Natural killer cell treated with Interleukin-12 subunit alpha and Interleukin-12 subunit beta and Interleukin-15 and Interleukin-18, amount 100 ng/mL, for 72 hours (primary cell): ENCODE measurements around the gene MKNK1. TPM values are rescaled to one million over a fixed set of nuclear protein-coding genes. Genes with fewer than 3 reads are reported as not detected.
A peak's percentile ranks its signal among the peaks of the same experiment; 100 is the strongest.

Experiments used
- ATAC-seq, 2 donors: fragments of 150-1000 bp; cut with Tn5 transposase in 1 of 2; sonication (Bioruptor Pico), chemical (Tn5 transposase) in 1 of 2; 2 replicates each; pipeline ENCODE4 v1.10.0; 2021
- DNase-seq: peaks from one replicate; pipeline ENCODE4 v3.0.0; 2022; ENCODE audit warnings: low spot score
- H3K27ac Mint-ChIP-seq, 2 donors: 1 replicate in 1 of 2; 2 replicates in 1 of 2; pipeline ENCODE4 v1.8.0; 2022; ENCODE audit warnings: mixed read lengths in 2 of 2, mild to moderate bottlenecking in 1 of 2, moderate library complexity in 1 of 2
- H3K27me3 Mint-ChIP-seq, 2 donors: 1 replicate in 1 of 2; 2 replicates in 1 of 2; pipeline ENCODE4 v1.8.0; 2022; ENCODE audit warnings: mixed read lengths in 2 of 2
- H3K36me3 Mint-ChIP-seq: one replicate; pipeline ENCODE4 v1.8.0; 2022; ENCODE audit warnings: mixed read lengths
- H3K4me1 Mint-ChIP-seq, 2 donors: 1 replicate in 1 of 2; 2 replicates in 1 of 2; pipeline ENCODE4 v1.8.0; 2022; ENCODE audit warnings: low read depth in 2 of 2, mixed read lengths in 2 of 2, mild to moderate bottlenecking in 1 of 2
- H3K4me3 Mint-ChIP-seq: one replicate; pipeline ENCODE4 v1.8.0; 2022; ENCODE audit warnings: mixed read lengths
- H3K9me3 Mint-ChIP-seq: 2 replicates; pipeline ENCODE4 v1.8.0; 2022; ENCODE audit warnings: mixed read lengths
- total RNA-seq, 2 donors: library from RNA; stranded (reverse); gene quantifications; one replicate each; pipeline ENCODE4 v1.2.3, GENCODE V29; 2022

Gene MKNK1
- total RNA-seq, 2 donors from 2014 or later: 63.7 to 89.9 TPM

DNA sequence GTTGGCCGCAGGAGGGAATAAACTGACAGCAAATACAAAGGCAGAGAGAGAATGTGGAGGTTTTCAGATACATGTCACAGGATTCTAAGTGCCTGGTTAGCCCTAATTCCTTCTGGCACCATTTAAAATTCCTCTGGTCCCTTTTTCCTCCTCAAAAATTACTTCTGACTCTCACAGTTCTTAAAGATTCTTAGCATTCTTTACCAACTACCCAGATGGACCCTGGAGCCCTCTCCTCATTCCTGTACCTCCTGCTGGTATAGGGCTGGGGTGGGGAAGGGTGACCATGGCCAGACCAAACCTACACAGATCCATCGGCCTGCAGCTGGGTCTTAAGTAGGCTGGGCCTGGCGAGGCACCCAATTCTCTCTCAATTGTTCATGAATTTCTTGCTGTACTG is 7.2 kb downstream of the MKNK1 start:
- peaks cover 16% of the 10 kb centered on the region for H3K36me3 Mint-ChIP-seq
- peaks cover 49 to 60% of the 10 kb centered on the region in 2 donors for H3K4me1 Mint-ChIP-seq
- no peak overlapping the region for H3K4me3 Mint-ChIP-seq

DNA sequence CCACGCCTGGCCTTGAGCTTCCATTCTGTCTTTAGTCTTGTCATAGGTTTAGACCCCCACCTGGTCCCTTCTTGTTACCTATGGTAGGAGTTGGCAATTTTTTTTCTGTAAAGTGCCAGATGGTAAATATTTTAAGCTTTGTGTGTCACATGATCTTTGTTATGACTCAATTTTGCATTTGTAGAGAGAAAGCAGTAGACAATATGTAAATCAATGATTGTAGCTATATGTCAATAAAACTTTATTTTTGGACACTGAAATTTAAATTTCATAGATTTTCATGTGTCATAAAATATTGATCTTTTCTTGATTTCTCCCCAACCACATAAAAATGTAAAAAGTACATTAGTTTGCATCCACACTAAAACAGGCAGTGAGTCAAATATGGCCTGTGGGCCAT is 8.0 kb downstream of the MKNK1 start:
- ATAC-seq (no peak), DNase-seq (no peak)
- H3K9me3 Mint-ChIP-seq: no peaks in the 10 kb centered on the region
- peak overlapping the region; percentile 67 for H3K4me3 Mint-ChIP-seq
- peak overlapping the region; percentile 40 to 56 for H3K27ac Mint-ChIP-seq
- H3K4me1 Mint-ChIP-seq: peaks cover 43 to 52% of the 10 kb centered on the region in 2 donors
- H3K36me3 Mint-ChIP-seq: peaks cover 17% of the 10 kb centered on the region
- H3K27me3 Mint-ChIP-seq: no peaks in the 10 kb centered on the region

More for the DNA sequence above, 7.2 kb downstream of the MKNK1 start:
- Mint-ChIP-seq H3K27ac (no peak overlapping the region), H3K9me3 (no peaks in the 10 kb centered on the region), H3K27me3 (no peaks in the 10 kb centered on the region)
- ATAC-seq: no peak
- DNase-seq: no peak

DNA sequence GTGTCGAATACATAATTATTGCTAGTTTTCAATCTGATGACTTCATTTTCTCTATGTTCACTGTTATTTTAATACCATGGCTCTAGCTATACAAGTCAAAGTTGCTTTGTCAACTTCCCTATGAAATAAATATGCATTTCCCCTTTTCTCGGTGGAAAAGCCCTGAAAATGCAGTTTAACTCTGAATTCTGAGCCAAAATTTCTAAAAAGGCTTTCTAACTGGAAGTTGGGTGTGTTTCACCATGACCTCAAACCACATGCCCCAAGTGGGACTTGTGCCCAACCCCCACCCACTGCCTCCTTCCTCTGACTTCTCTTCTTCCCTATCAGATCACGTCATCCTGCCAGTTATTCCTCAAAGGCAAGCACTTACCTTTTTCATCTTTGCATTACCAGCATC is 8.9 kb downstream of the MKNK1 start:
- no peak for DNase-seq
- Mint-ChIP-seq H3K9me3 (no peaks in the 10 kb centered on the region), H3K4me3 (peak overlapping the region; percentile 67), H3K27ac (peak overlapping the region; percentile 40 to 56), H3K36me3 (peaks cover 25% of the 10 kb centered on the region), H3K27me3 (no peaks in the 10 kb centered on the region), H3K4me1 (peaks cover 38 to 51% of the 10 kb centered on the region in 2 donors)
- ATAC-seq: no peak

DNA sequence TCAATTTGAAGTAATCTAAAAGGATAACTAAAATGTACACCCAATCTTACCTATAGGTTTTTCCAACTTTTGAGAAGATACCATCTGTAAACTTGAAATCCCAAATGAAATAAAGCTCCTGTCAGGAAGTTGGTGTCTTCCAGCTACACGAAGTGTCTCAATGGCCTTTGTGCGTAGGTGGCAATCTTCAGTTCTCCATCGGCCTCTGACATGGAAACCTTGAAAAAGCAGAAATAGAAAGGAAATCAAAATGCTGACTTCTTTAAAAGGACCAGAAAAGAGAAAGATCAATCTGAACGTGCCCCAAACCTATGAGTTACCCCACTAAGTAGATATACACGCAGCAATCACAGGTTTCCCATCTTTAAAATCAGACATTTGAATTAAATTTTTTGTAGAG is 10.0 kb downstream of the MKNK1 start:
- no peaks in the 10 kb centered on the region for H3K27me3 Mint-ChIP-seq
- peaks cover 27 to 45% of the 10 kb centered on the region in 2 donors for H3K4me1 Mint-ChIP-seq

DNA sequence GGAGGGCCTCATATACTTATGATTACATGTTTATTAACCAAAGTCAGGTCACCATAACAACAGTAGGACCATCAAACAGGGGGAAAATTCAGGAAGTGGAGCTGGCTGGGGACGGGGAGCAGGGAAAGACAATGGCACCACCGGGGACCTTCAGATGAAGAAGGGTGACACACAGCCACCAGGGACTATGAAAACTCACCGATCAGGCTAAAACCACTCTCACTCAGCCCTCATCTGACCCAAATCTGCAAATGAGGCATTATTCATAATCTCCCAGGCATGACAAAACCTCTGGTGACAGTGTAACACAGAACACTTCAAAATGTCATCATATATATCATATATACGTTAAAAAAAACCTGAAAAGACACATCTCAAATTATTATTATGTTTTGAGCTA is 11.2 kb downstream of the MKNK1 start:
- Mint-ChIP-seq H3K4me1 (peaks cover 25 to 43% of the 10 kb centered on the region in 2 donors), H3K36me3 (peaks cover 39% of the 10 kb centered on the region), H3K9me3 (no peaks in the 10 kb centered on the region), H3K27ac (peak overlapping the region in 1 of 2 donors; percentile 34), H3K27me3 (no peaks in the 10 kb centered on the region), H3K4me3 (no peak overlapping the region)
- ATAC-seq (no peak), DNase-seq (no peak)

More for the DNA sequence above, 10.0 kb downstream of the MKNK1 start:
- peaks cover 35% of the 10 kb centered on the region for H3K36me3 Mint-ChIP-seq
- DNase-seq: no peak
- no peak for ATAC-seq
- H3K4me3 Mint-ChIP-seq: no peak overlapping the region
- H3K27ac Mint-ChIP-seq: peak overlapping the region; percentile 40 to 56
- no peaks in the 10 kb centered on the region for H3K9me3 Mint-ChIP-seq

DNA sequence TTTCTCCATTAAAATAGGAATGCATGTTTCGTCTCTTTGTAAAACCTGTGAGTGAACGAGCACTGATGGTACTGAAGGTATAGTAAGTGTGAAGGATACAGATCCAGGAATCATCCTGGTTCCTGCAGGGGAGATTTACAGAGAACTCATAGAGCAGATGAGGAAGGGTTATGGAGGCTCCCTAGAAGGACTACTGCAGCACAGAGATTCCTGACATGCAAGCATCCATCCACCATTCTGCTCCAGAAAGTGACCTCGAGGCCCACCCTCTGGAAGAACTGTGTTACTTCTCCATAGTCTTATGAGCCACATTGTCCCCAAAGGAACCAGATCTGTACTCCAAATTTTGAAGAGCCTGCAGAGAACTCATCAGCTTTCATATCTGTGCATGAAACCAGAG is 14.5 kb downstream of the MKNK1 start:
- no peak overlapping the region for H3K27ac Mint-ChIP-seq
- no peaks in the 10 kb centered on the region for H3K27me3 Mint-ChIP-seq
- peaks cover 8 to 21% of the 10 kb centered on the region in 2 donors for H3K4me1 Mint-ChIP-seq
- ATAC-seq (no peak), DNase-seq (no peak)
- peaks cover 39% of the 10 kb centered on the region for H3K36me3 Mint-ChIP-seq
- H3K9me3 Mint-ChIP-seq: no peaks in the 10 kb centered on the region
- no peak overlapping the region for H3K4me3 Mint-ChIP-seq

DNA sequence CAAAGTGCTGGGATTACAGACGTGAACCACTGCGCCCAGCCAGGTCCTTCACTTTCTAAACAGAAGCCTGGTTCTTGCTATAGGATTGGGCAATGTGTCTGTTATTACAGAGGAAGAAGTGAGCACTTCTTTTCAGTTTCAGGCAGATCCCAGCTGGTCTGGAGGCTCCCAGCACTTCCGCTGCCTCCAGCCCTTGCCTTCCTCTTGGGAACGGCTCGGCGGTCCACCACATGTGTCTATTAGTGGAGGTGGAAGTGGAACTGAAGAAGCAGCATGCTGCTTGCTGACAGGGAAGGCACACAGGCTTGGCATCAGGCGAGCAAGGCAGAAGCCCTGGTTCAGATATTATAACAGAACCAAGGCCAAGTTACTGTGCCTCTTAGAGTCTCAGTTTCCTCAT is 17.0 kb downstream of the MKNK1 start:
- DNase-seq: no peak
- Mint-ChIP-seq H3K36me3 (peaks cover 24% of the 10 kb centered on the region), H3K4me3 (no peak overlapping the region), H3K4me1 (peaks cover 11 to 22% of the 10 kb centered on the region in 2 donors), H3K27me3 (no peaks in the 10 kb centered on the region), H3K9me3 (no peaks in the 10 kb centered on the region), H3K27ac (no peak overlapping the region)
- no peak for ATAC-seq

DNA sequence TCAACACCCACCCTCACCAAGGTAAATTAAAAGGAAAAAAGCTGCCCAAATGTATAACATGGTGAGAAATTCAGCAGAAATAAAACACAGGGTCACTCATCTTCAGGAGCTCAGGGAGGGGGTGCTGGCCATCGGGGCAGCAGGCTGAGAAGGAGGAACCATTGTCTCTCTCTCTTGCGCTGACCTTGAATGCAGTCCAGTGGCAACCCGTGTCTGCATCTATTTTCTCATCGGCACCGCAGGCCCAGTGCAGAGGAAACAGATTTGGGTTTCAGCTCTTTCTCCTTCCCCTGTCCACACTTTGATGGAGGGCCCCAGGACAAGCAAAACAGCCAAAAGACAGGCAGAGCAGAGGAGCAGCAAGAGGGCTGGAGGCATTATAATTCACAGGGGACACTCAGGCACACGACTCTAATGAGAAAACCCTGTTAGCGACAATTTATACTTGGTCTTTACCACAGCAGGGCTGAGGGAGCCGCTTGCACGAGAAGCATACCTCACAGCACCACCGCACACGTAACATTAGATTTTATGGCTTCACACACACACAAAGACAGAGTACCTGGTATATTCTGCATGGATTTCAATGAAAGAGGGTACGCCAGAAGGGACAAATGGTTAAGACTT is 18.6 kb downstream of the MKNK1 start:
- Mint-ChIP-seq H3K9me3 (no peaks in the 10 kb centered on the region), H3K4me1 (peaks cover 28 to 33% of the 10 kb centered on the region in 2 donors), H3K27ac (no peak overlapping the region), H3K36me3 (peaks cover 22% of the 10 kb centered on the region), H3K4me3 (no peak overlapping the region), H3K27me3 (no peaks in the 10 kb centered on the region)
- ATAC-seq (no peak), DNase-seq (no peak)

DNA sequence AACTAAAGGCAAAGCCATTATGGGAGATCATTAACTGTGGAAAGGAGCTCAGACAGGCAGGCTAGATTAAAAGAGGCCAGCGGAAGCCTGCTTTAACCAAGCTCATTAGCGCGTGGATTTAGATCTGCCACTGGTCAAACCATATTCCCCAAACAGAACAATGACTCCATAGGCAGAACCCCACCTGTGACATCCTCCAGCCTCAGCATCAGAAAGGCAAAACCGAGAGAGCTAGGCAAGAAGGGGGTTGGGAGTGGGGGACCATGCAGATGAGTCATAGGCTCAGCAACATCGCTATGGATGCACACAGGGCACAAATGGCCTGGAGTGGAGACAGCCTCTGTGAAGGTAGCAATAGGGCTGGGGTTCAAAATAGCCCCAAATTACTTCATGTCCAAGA is 20.6 kb downstream of the MKNK1 start:
- Mint-ChIP-seq H3K9me3 (no peaks in the 10 kb centered on the region), H3K27me3 (no peaks in the 10 kb centered on the region), H3K27ac (peak overlapping the region; percentile 74 to 91), H3K4me1 (peaks cover 31 to 34% of the 10 kb centered on the region in 2 donors), H3K4me3 (no peak overlapping the region), H3K36me3 (peaks cover 13% of the 10 kb centered on the region)
- DNase-seq: no peak
- no peak for ATAC-seq

DNA sequence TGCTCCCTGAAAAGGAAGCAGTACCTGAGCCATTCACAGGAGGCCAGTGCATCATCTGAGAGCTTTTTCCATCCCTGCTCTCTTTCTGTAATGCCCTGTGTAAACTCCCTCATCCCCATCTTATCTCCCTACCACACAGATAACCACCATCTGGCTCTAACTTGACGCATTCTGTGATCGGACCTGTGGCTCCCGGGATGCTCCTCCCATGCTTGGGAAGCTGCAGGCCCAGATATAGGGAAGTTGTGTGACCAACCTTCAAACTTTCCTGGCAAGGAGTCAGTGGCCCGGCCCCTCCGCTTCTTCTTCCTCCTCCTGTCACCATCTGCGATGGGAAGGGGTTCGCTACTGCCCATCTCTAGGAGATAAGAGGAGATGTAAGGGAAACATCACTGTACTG is 21.1 kb downstream of the MKNK1 start:
- no peaks in the 10 kb centered on the region for H3K9me3 Mint-ChIP-seq
- H3K4me3 Mint-ChIP-seq: no peak overlapping the region
- no peak for ATAC-seq
- H3K4me1 Mint-ChIP-seq: peaks cover 31 to 34% of the 10 kb centered on the region in 2 donors
- peak overlapping the region; percentile 74 to 91 for H3K27ac Mint-ChIP-seq
- H3K36me3 Mint-ChIP-seq: peaks cover 13% of the 10 kb centered on the region
- no peaks in the 10 kb centered on the region for H3K27me3 Mint-ChIP-seq
- DNase-seq: no peak

DNA sequence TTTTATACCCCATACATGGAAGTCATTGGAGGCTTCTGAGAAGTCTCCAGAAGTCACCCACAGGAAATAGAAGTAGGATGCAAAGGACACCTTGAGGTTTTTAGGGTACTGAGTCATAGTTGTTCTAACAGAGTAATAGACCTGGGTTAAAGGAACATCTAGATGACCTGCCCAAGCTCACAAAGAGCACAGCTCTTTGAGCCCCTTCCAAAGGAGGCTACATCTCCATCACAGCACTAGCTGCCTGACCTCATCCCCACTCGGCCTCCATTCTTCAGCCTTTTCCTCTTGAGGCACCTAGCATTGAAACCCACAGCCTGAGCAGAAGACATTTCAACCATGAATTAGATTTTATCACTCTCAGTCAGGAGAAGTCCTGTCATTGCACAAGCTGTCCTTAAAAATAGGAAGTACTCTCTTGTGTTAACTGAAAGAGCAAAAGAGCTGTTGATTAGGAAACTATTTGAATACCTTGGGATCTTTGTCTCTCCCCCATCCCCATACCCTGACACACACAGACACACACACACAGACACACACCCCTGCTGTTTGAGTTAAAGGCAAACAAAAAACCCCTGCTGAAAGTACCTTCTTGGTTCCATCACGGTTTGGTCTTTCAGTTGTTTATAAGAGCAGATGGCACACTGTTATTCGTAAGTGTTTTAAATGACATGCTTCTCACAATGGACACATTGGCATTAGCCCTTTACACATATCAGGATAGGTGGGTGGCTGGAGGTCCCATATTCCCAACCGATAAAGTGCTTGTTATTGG is 22.2 kb downstream of the MKNK1 start:
- H3K4me1 Mint-ChIP-seq: peaks cover 31 to 34% of the 10 kb centered on the region in 2 donors
- H3K27ac Mint-ChIP-seq: peak overlapping the region; percentile 74 to 91
- no peaks in the 10 kb centered on the region for H3K27me3 Mint-ChIP-seq
- no peaks in the 10 kb centered on the region for H3K9me3 Mint-ChIP-seq
- H3K36me3 Mint-ChIP-seq: peaks cover 13% of the 10 kb centered on the region
- H3K4me3 Mint-ChIP-seq: peak overlapping the region; percentile 59
- DNase-seq: peak; percentile 65
- peak; percentile 91 to 94 for ATAC-seq

DNA sequence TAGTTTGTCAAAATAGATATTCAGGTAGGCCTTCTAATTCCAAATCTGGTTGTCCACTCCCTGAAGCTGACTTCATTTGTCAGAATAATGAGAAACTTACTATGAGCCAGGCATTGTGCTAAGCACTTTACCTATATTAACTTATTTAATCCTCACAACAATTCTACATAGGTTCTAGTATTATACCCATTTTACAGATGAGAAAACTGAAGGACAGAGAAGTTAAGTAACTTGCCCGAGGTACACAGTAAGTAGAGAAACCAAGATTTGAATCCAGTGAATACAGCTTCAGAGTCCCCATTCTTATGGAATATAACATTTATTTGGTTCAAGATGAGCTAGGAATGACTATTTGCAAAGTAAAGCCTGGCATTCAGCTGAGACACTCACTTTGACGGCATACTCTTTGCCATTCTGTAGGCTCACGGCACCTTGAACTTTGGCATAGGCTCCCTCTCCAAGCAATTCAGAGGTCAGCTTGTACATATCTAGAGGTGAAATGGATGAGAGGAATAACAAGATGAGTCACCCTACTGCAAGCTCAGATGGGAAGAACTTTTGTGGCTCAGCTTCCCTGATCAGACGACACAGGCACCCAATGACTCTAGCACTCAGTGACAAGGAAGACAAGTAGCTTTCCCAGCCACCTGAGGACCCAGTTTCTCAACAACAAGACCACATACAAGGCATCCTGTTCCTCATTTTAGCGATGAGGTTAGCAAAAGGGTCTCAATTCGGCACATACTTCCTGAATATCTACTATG is 23.7 kb downstream of the MKNK1 start:
- DNase-seq: no peak
- H3K36me3 Mint-ChIP-seq: peaks cover 13% of the 10 kb centered on the region
- no peaks in the 10 kb centered on the region for H3K27me3 Mint-ChIP-seq
- no peaks in the 10 kb centered on the region for H3K9me3 Mint-ChIP-seq
- H3K4me1 Mint-ChIP-seq: peaks cover 31 to 34% of the 10 kb centered on the region in 2 donors
- peak overlapping the region; percentile 59 for H3K4me3 Mint-ChIP-seq
- peak overlapping the region; percentile 74 to 91 for H3K27ac Mint-ChIP-seq
- no peak for ATAC-seq

DNA sequence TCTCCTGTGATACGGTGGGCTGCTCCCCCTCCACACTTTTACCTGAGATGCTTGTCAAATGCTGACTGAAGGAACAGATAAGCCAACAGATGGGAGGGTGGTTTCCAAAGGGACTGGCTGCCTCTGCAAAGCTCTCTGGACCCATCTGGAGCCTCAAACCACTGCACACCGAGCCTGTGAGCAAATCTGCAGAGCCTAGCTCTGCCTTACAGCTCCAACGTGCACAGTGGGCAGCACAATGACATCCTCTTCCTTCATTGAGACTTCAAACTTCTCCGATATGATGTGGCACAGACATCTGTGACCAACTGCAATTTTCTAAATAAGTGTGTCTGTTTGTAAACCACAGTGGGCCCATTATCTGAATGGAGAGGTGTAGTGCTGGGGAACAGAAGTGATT is 26.4 kb downstream of the MKNK1 start:
- Mint-ChIP-seq H3K27ac (peak overlapping the region; percentile 33 to 63), H3K27me3 (no peaks in the 10 kb centered on the region), H3K36me3 (peaks cover 13% of the 10 kb centered on the region), H3K9me3 (no peaks in the 10 kb centered on the region), H3K4me3 (no peak overlapping the region), H3K4me1 (peaks cover 25 to 28% of the 10 kb centered on the region in 2 donors)
- no peak for DNase-seq
- peak in 1 of 2 donors; percentile 14 for ATAC-seq

DNA sequence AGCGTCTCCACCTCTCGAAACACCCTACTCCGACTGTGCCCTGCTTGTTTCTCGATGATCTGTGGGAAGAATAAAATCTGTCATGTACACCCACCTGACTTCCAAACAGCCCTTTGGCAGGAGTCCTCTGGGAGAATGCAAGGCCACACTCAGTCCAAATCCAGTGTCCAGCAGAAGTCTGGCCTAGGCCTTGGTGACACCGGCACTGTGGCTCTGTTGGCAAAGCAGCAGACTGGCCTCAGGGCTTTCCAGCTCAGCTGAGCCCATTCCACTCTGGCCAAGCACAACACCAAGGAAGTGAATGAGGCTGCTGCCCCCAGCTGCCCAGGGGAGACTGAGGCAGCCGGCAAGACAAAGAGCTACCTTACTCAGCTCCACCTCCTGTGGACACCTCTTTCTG is 27.5 kb downstream of the MKNK1 start:
- Mint-ChIP-seq H3K4me3 (no peak overlapping the region), H3K36me3 (peaks cover 13% of the 10 kb centered on the region), H3K27me3 (no peaks in the 10 kb centered on the region), H3K27ac (no peak overlapping the region), H3K9me3 (no peaks in the 10 kb centered on the region), H3K4me1 (peaks cover 15 to 18% of the 10 kb centered on the region in 2 donors)
- DNase-seq: no peak
- no peak for ATAC-seq
